ENCODE data around the gene FBXL16.
"Not testable (repeated sequence)": the region's sequence is repeated elsewhere in the genome, so short reads cannot be mapped to it uniquely, and the experiment has no call there.

Gene FBXL16

GRCh38 chr16:705431-706188 lies at the start of gene FBXL16:
Gene FBXL16, minus strand, starts transcription at chr16:705801. Its CDS starts 8,396 bp downstream, at chr16:697405.
- no peak for FAIRE-seq

GRCh38 chr16:754656-755055 lies 49.1 kb upstream of the FBXL16 start:
- FAIRE-seq = no peak

- not testable (repeated sequence) for FAIRE-seq
Observed at GRCh38 chr16:754121-754607, 48.6 kb upstream of the FBXL16 start.

- FAIRE-seq = no peak
Observed at GRCh38 chr16:752007-752312, 46.4 kb upstream of the FBXL16 start.

- FAIRE-seq = no peak
Observed at GRCh38 chr16:751152-752006, 45.8 kb upstream of the FBXL16 start.

GRCh38 chr16:750485-750884 lies 44.9 kb upstream of the FBXL16 start:
- no peak for FAIRE-seq

- no peak for FAIRE-seq
Observed at GRCh38 chr16:749010-749409, 43.4 kb upstream of the FBXL16 start.

GRCh38 chr16:747978-748746 lies 42.6 kb upstream of the FBXL16 start:
- no peak for FAIRE-seq

GRCh38 chr16:746637-747036 lies 41.0 kb upstream of the FBXL16 start:
- FAIRE-seq = no peak

GRCh38 chr16:745739-746138 lies 40.1 kb upstream of the FBXL16 start:
- FAIRE-seq = no peak

- no peak for FAIRE-seq
Observed at GRCh38 chr16:743794-744500, 38.3 kb upstream of the FBXL16 start.

- FAIRE-seq = not testable (repeated sequence)
Observed at GRCh38 chr16:742894-743293, 37.3 kb upstream of the FBXL16 start.

- no peak for FAIRE-seq
Observed at GRCh38 chr16:741986-742629, 36.5 kb upstream of the FBXL16 start.

GRCh38 chr16:740764-741505 lies 35.3 kb upstream of the FBXL16 start, which contains the start of gene CIAO3:
Gene CIAO3, minus strand, starts transcription at chr16:740997. Its CDS starts 12 bp downstream, at chr16:740985.
- FAIRE-seq = no peak

- no peak for FAIRE-seq
Observed at GRCh38 chr16:740459-740763, 34.8 kb upstream of the FBXL16 start.

GRCh38 chr16:739560-740458 lies 34.2 kb upstream of the FBXL16 start:
- FAIRE-seq = no peak

- no peak for FAIRE-seq
Observed at GRCh38 chr16:736936-737481, 31.4 kb upstream of the FBXL16 start.

GRCh38 chr16:735982-736453 lies 30.4 kb upstream of the FBXL16 start:
- FAIRE-seq = no peak

GRCh38 chr16:734981-735881 lies 29.6 kb upstream of the FBXL16 start:
- FAIRE-seq = no peak

Data from colon (tissue), 2 donors.